MCF 10A (cell line): ENCODE data around the gene SLC38A10. TPM values are rescaled to one million over a fixed set of nuclear protein-coding genes. Genes with fewer than 3 reads are reported as not detected.
A peak's percentile ranks its signal among the peaks of the same experiment; 100 is the strongest.

Source experiments
- BruUV-seq: library from RNA; stranded (reverse); fragments of 400-500 nt; replicated peaks from 2 replicates; lab custom pipeline; 2021; lab: Mats Ljungman, UMichigan
- CTCF ChIA-PET: fragments of 300-600 bp; sonication (Branson Sonifier 250); formaldehyde crosslinking; extraction: SDS; loops from one replicate; lab custom pipeline; 2021; ENCODE audit warnings: antibody characterized with exemption, inconsistent platforms; lab: Yijun Ruan, JAX
- POLR2A ChIA-PET: fragments of 300-600, 350-650 bp; sonication (Branson Sonifier 250); formaldehyde crosslinking; extraction: SDS; loops from one replicate; lab custom pipeline; 2020; ENCODE audit warnings: antibody characterized with exemption, inconsistent platforms; lab: Yijun Ruan, JAX
- DNase-seq: peaks from one replicate; pipeline ENCODE4 v3.0.0-alpha.2; 2018; ENCODE audit not compliant: unreplicated experiment
- H3K27ac Mint-ChIP-seq: one replicate; pipeline ENCODE4 v1.8.0; 2022; ENCODE audit warnings: mild to moderate bottlenecking, low read depth, mixed read lengths; ENCODE audit not compliant: unreplicated experiment
- H3K27me3 Mint-ChIP-seq: one replicate; pipeline ENCODE4 v1.8.0; 2022; ENCODE audit warnings: mixed read lengths; ENCODE audit not compliant: insufficient read depth, unreplicated experiment
- H3K36me3 Mint-ChIP-seq: one replicate; pipeline ENCODE4 v1.8.0; 2022; ENCODE audit warnings: mild to moderate bottlenecking, moderate library complexity, mixed read lengths; ENCODE audit not compliant: insufficient read depth, unreplicated experiment
- H3K4me1 Mint-ChIP-seq: one replicate; pipeline ENCODE4 v1.8.0; 2022; ENCODE audit warnings: mixed read lengths; ENCODE audit not compliant: insufficient read depth, unreplicated experiment
- H3K4me3 Mint-ChIP-seq: one replicate; pipeline ENCODE4 v1.8.0; 2022; ENCODE audit warnings: mild to moderate bottlenecking, moderate library complexity, mixed read lengths; ENCODE audit not compliant: unreplicated experiment
- H3K9me3 Mint-ChIP-seq: one replicate; pipeline ENCODE4 v1.8.0; 2022; ENCODE audit warnings: mixed read lengths; ENCODE audit not compliant: unreplicated experiment
- intact Hi-C: fragments of 100-400 bp; cut with micrococcal nuclease; formaldehyde crosslinking; loops from 2 replicates; pipeline ENCODE4 v1.14.1; 2022
- total RNA-seq: library from RNA; stranded (reverse); gene quantifications from 2 replicates; pipeline ENCODE4 v1.2.3, GENCODE V29; 2022
- TF ChIP-seq, protein P1 (sequence below): fragments of 200-600 bp; IDR thresholded peaks from one replicate; pipeline ENCODE4 v1.8.0; 2022; ENCODE audit warnings: antibody characterized with exemption, mild to moderate bottlenecking; ENCODE audit not compliant: unreplicated experiment

SLC38A10 gene
- total RNA-seq, 1 experiment from 2014 or later, result 98.2 TPM

DNA sequence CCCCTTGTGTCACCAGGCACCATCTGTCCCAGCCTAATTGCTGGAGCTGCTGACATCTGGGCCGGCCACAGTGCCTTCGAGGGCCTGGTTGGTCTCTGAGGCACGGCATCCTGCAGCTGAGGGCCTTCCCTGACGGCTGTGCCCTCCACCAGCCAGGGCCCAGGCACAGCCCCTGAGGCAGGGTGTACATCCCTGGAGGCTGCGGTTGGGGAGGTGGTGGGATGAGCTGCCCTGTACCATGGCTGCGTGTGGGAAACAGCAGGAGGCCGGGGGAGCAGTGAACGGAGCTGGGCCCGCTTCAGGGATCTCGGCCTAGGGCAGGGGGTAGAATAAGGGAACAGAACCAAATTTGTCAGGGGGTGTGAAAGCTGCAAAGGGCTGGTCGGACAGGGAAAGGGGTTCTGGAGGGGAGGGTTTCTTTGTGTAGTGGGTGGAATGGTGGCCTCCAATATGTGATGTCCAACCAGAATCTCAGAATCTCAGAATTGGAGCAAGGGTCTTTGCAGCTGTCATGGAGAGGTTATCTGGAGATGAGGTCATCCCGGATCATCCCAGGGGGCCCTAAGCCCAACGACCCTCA is 10.0 kb upstream of the SLC38A10 start:
- no TSS peak for BruUV-seq
- H3K9me3 Mint-ChIP-seq, result no peaks in the 10 kb centered on the region
- H3K27me3 Mint-ChIP-seq, result peaks cover 10% of the 10 kb centered on the region
- ChIA-PET CTCF (no interaction called here), POLR2A (interaction anchor here (0.7 to 1.4 kb wide), 3 partner anchors 10 to 89 kb away, joined by 3 to 5 read pairs (median 5); partner anchors contain the start of genes BAHCC1 and SLC38A10)
- no peak overlapping the region for H3K4me3 Mint-ChIP-seq
- TF ChIP-seq, protein P1, sequence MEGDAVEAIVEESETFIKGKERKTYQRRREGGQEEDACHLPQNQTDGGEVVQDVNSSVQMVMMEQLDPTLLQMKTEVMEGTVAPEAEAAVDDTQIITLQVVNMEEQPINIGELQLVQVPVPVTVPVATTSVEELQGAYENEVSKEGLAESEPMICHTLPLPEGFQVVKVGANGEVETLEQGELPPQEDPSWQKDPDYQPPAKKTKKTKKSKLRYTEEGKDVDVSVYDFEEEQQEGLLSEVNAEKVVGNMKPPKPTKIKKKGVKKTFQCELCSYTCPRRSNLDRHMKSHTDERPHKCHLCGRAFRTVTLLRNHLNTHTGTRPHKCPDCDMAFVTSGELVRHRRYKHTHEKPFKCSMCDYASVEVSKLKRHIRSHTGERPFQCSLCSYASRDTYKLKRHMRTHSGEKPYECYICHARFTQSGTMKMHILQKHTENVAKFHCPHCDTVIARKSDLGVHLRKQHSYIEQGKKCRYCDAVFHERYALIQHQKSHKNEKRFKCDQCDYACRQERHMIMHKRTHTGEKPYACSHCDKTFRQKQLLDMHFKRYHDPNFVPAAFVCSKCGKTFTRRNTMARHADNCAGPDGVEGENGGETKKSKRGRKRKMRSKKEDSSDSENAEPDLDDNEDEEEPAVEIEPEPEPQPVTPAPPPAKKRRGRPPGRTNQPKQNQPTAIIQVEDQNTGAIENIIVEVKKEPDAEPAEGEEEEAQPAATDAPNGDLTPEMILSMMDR, result no peak
- H3K4me1 Mint-ChIP-seq, result peaks cover 27% of the 10 kb centered on the region
- DNase-seq, result no peak
- peaks cover 7% of the 10 kb centered on the region for H3K36me3 Mint-ChIP-seq
- no peak overlapping the region for H3K27ac Mint-ChIP-seq
- intact Hi-C loops, result loop anchor here (5.0 kb wide), 1 partner anchor 92 kb away; the partner anchor contains the start of gene BAHCC1

DNA sequence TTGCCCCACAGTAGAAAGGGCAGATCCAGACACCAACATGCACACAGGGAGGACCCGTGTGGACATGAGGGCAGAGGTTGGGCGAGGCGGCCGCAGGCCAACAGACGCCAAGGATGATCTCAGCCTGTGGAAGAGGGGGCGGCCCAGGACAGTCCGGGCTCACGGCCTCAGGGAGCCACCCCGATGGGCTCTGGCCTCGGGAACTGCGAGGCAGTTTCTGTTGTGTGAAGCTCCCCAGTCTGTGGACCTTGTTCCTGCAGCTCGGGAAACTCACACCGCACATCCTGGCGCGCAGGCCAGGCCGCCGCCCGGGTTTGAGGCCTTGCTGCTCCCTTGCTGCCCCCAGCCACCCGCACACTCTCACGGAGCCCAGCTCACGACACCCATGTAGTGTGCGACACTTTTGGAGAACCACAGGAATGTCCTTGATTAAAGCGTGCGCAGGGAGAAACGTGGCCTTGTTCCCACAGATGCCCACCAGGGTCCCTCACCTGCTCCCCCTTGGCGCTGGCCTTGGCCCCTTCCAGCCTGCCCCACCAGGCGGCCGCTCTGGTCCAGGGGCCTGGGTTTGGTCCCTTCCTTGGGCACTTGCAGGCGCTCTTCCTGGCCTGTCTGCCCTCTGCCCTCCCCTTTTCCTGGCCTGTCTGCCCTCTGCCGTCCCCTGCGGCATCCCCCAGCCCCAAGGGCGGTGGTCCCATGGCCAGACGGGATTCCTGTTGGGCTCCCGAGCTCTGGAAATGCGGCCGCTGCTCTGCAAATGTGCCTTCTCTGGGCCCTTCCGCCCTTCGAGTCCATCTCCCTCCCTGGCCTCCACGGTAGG is 9.3 kb upstream of the SLC38A10 start:
- H3K4me3 Mint-ChIP-seq, result no peak overlapping the region
- intact Hi-C loops, result loop anchor here (5.0 kb wide), 1 partner anchor 93 kb away; the partner anchor contains the start of gene BAHCC1
- no peak overlapping the region for H3K27ac Mint-ChIP-seq
- POLR2A ChIA-PET, result interaction anchor here (0.6 to 0.7 kb wide), 2 partner anchors 18 to 758 kb away, joined by 3 read pairs; no protein-coding TSS in a partner anchor
- H3K27me3 Mint-ChIP-seq, result peaks cover 12% of the 10 kb centered on the region
- CTCF ChIA-PET, result no interaction called here
- TF ChIP-seq, protein P1, result no peak
- H3K9me3 Mint-ChIP-seq, result no peaks in the 10 kb centered on the region
- H3K36me3 Mint-ChIP-seq, result peaks cover 7% of the 10 kb centered on the region
- DNase-seq, result no peak
- no TSS peak for BruUV-seq
- H3K4me1 Mint-ChIP-seq, result peaks cover 25% of the 10 kb centered on the region

DNA sequence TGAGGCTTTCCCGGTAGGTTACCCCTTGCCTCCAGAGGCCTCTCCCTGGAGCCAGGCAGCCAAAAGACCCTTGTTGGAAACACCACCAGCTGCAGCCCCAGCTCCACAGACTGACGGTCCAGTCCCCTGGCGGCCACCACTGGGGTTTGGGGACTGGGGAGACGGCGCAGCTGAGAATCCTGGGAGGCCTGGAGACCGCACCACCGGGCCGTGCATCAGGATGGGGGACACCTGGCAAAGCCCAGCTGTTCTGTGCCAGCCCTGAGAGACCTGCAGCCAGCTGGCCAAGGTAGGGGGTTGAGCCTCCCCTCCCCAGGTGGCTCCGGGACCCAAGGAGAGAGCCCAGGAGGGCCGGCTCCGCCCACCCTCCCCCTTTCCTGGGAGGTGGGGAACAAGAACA is 8.3 kb upstream of the SLC38A10 start:
- BruUV-seq, result no TSS peak
- Mint-ChIP-seq H3K4me3 (no peak overlapping the region), H3K4me1 (peaks cover 17% of the 10 kb centered on the region), H3K36me3 (peaks cover 7% of the 10 kb centered on the region), H3K27me3 (peaks cover 12% of the 10 kb centered on the region), H3K9me3 (no peaks in the 10 kb centered on the region), H3K27ac (no peak overlapping the region)
- no peak for DNase-seq
- CTCF ChIA-PET, result interaction anchor here (0.7 kb wide), 1 partner anchor 738 kb away, joined by 3 read pairs; no protein-coding TSS in a partner anchor
- intact Hi-C loops, result no loop called here
- TF ChIP-seq, protein P1, result no peak
- POLR2A ChIA-PET, result interaction anchor here (0.6 kb wide), 1 partner anchor 92 kb away, joined by 3 read pairs; the partner anchor contains the start of gene BAHCC1

DNA sequence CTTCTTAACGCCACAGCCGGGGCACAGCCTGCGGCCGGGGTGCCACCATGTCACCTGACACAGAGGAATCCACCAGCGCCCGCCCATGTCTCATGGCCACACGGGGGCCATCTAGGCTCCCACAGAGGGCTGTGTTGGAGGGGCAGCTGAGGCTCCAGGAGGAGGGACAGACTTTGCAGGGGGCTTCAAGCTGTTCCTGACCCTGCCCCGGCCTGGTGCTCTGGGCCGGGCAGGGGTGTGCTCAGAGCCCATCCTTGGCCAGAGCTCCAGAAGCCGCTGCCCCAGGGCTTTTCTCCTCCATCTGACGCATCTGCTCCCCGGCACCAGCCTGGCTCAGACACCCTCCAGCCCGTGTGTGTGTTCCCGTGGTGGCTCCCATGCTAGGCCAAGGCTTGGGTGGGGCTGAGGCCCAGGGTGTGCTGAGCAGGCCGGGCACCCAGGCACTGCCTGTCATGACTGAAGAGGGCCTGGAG is 7.8 kb upstream of the SLC38A10 start:
- Mint-ChIP-seq H3K36me3 (peaks cover 7% of the 10 kb centered on the region), H3K4me3 (no peak overlapping the region), H3K4me1 (peaks cover 14% of the 10 kb centered on the region), H3K9me3 (no peaks in the 10 kb centered on the region), H3K27ac (no peak overlapping the region), H3K27me3 (peaks cover 12% of the 10 kb centered on the region)
- intact Hi-C loops, result no loop called here
- peak; percentile 53 for DNase-seq
- ChIA-PET POLR2A (interaction anchor here (0.6 kb wide), 1 partner anchor 92 kb away, joined by 3 read pairs; the partner anchor contains the start of gene BAHCC1), CTCF (no interaction called here)
- TF ChIP-seq, protein P1, result no peak
- BruUV-seq, result no TSS peak
